PFSK-1 (cell line): ENCODE data around the gene CEP89.

Experiments
- FOXP2 ChIP-seq: optimal IDR thresholded peaks from 2 replicates; pipeline ENCODE3; 2011; ENCODE audit warnings: borderline replicate concordance, control low read depth, inconsistent platforms; ENCODE audit not compliant: insufficient read depth; ENCODE audit errors: extremely low read length, extremely low read depth
- POLR2AphosphoS5 ChIP-seq: IDR thresholded peaks from 2 replicates; pipeline ENCODE4 v1.6.1; 2012; ENCODE audit warnings: low read depth, mild to moderate bottlenecking, control low read depth, low read length, moderate library complexity
- REST ChIP-seq, 2 experiments: IDR thresholded peaks; 2 replicates each; pipeline versions ENCODE4 v1.6.1 to v1.8.0; 2011 to 2012; ENCODE audit warnings: low read depth in 2 of 2, low read length in 2 of 2, control low read depth in 1 of 2, inconsistent platforms in 1 of 2, mild to moderate bottlenecking in 1 of 2, moderate library complexity in 1 of 2; ENCODE audit not compliant: insufficient read depth in 1 of 2
- SIN3A ChIP-seq: IDR thresholded peaks from 2 replicates; pipeline ENCODE4 v1.6.1; 2012; ENCODE audit warnings: mild to moderate bottlenecking, low read length, moderate library complexity, borderline replicate concordance; ENCODE audit not compliant: insufficient read depth
- TAF1 ChIP-seq: IDR thresholded peaks from 2 replicates; pipeline ENCODE4 v1.6.1; 2012; ENCODE audit warnings: low read length, control low read depth, borderline replicate concordance; ENCODE audit not compliant: insufficient read depth

Gene CEP89

GRCh38 chr19:32873247-32873959 is 98.4 kb downstream of the CEP89 start:
- TF ChIP-seq SIN3A (no peak), POLR2AphosphoS5 (no peak), TAF1 (no peak), REST (IDR thresholded peaks at IDR 0.05; ENCODE audit: insufficient read depth in 1 of 2, low read depth in 2 of 2, low read length in 2 of 2) (no peak), FOXP2 (no peak)

GRCh38 chr19:32872391-32872790 is 99.4 kb downstream of the CEP89 start:
- TF ChIP-seq REST (IDR thresholded peaks at IDR 0.05; ENCODE audit: insufficient read depth in 1 of 2, low read depth in 2 of 2, low read length in 2 of 2) (no peak), TAF1 (no peak), SIN3A (no peak), FOXP2 (no peak), POLR2AphosphoS5 (no peak)

GRCh38 chr19:32870981-32871451 is 100.7 kb downstream of the CEP89 start:
- TF ChIP-seq FOXP2, result no peak
- no peak for TF ChIP-seq REST (IDR thresholded peaks at IDR 0.05; ENCODE audit: insufficient read depth in 1 of 2, low read depth in 2 of 2, low read length in 2 of 2)
- TF ChIP-seq SIN3A, result no peak
- no peak for TF ChIP-seq POLR2AphosphoS5
- TF ChIP-seq TAF1, result no peak

- no peak for TF ChIP-seq TAF1
- TF ChIP-seq FOXP2, result no peak
- TF ChIP-seq POLR2AphosphoS5, result no peak
- no peak for TF ChIP-seq SIN3A
- no peak for TF ChIP-seq REST (IDR thresholded peaks at IDR 0.05; ENCODE audit: insufficient read depth in 1 of 2, low read depth in 2 of 2, low read length in 2 of 2)
Observed at GRCh38 chr19:32869966-32870573, 101.7 kb downstream of the CEP89 start.
